Mucosa of stomach (tissue), 1 donor: ENCODE measurements around the gene RAD1.

Experiments
- H3K27me3 ChIP-seq: one replicate; pipeline ENCODE4 v1.7.0; 2013; ENCODE audit warnings: mild to moderate bottlenecking, low read length; ENCODE audit not compliant: control insufficient read depth, insufficient read depth
- H3K36me3 ChIP-seq: one replicate; pipeline ENCODE4 v1.7.0; 2013; ENCODE audit warnings: low read length; ENCODE audit not compliant: control insufficient read depth, insufficient read depth
- H3K4me1 ChIP-seq: one replicate; pipeline ENCODE4 v1.7.0; 2013; ENCODE audit warnings: mild to moderate bottlenecking, low read length; ENCODE audit not compliant: control insufficient read depth, insufficient read depth
- H3K4me3 ChIP-seq: one replicate; pipeline ENCODE4 v1.7.0; 2013; ENCODE audit warnings: low read length
- H3K9ac ChIP-seq: one replicate; pipeline ENCODE4 v1.7.0; 2013; ENCODE audit warnings: mild to moderate bottlenecking, low read length, moderate library complexity
- H3K9me3 ChIP-seq: one replicate; pipeline ENCODE4 v1.7.0; 2013; ENCODE audit warnings: mild to moderate bottlenecking, low read length, moderate library complexity; ENCODE audit not compliant: control insufficient read depth
- donor health status: Pancreatic carcinoma.

Gene RAD1

GRCh38 chr5:34913072-34913471 is 2.2 kb downstream of the RAD1 start:
- Histone ChIP-seq H3K9ac (no peak overlapping the region), H3K4me1 (no peaks in the 10 kb centered on the region), H3K9me3 (no peaks in the 10 kb centered on the region), H3K27me3 (no peaks in the 10 kb centered on the region), H3K36me3 (peaks cover 4% of the 10 kb centered on the region), H3K4me3 (no peak overlapping the region)

DNA sequence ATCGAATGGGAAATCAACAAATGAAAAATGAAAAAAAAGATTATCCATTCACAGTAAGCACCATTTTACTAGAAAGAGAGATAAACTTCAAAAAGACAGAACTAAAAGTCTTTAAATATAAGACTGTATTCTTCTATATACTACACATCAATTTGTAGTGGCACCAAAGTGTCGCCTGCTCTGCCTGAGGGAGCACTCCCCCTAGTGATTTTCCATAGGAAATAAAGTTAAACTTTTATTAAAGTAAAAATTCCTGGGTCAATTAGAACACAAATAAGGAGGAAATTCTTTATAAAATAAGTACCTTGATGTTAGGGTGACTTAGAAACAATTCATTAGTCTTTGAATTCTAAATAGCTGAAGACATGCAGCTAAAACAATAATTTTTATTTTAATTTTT is 9.7 kb downstream of the RAD1 start:
- H3K36me3 ChIP-seq: no peaks in the 10 kb centered on the region

GRCh38 chr5:34903260-34903659 is 12.0 kb downstream of the RAD1 start:
- Histone ChIP-seq H3K27me3 (no peaks in the 10 kb centered on the region), H3K4me1 (no peaks in the 10 kb centered on the region), H3K9ac (no peak overlapping the region), H3K36me3 (no peaks in the 10 kb centered on the region), H3K4me3 (no peak overlapping the region), H3K9me3 (no peaks in the 10 kb centered on the region)

More for the DNA sequence above, 9.7 kb downstream of the RAD1 start:
- Histone ChIP-seq H3K9ac (no peak overlapping the region), H3K9me3 (no peaks in the 10 kb centered on the region), H3K4me1 (no peaks in the 10 kb centered on the region), H3K4me3 (no peak overlapping the region), H3K27me3 (no peaks in the 10 kb centered on the region)

DNA sequence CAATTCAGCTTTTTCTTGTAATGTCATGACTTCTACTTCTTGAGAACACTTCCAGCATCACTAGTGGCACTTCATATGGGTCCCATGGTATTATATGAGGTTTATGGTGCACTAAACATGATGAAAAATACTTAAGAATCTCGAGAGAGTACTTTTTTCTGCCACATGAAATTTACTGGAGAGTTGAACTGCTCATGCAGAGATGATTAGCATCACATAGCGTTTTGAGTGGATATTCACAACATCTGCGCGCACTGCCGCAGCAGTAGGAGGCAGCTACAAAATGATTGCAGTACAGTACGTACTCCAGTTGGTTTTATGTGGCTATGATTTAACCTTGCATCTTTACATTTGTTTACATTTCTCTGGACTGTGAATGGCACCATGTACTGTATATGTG is 14.7 kb downstream of the RAD1 start:
- Histone ChIP-seq H3K4me3 (no peak overlapping the region), H3K9ac (no peak overlapping the region), H3K27me3 (no peaks in the 10 kb centered on the region), H3K36me3 (no peaks in the 10 kb centered on the region), H3K4me1 (no peaks in the 10 kb centered on the region), H3K9me3 (no peaks in the 10 kb centered on the region)

DNA sequence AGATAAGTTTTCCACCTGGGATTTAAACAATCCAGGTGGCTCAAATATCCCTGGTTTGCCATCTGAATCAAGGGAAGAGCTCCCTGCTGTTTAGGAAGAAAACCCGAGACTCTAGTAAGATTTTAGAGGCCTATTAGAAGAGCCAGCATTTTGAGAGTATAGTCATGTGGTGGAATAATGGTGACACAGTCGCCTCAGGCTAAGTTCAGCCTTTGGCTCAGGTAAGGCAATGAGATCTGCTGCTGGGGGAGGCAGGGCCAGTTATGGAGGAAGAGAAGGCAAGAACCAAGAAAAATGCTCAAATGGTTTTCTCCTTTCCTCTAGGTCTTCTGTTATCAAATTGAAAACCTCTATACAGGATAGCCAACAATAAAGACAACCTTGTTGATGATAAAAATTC is 16.2 kb downstream of the RAD1 start:
- no peak overlapping the region for H3K4me3 ChIP-seq
- H3K9me3 ChIP-seq: no peaks in the 10 kb centered on the region
- no peaks in the 10 kb centered on the region for H3K27me3 ChIP-seq
- H3K36me3 ChIP-seq: no peaks in the 10 kb centered on the region
- H3K9ac ChIP-seq: no peak overlapping the region
- H3K4me1 ChIP-seq: no peaks in the 10 kb centered on the region

DNA sequence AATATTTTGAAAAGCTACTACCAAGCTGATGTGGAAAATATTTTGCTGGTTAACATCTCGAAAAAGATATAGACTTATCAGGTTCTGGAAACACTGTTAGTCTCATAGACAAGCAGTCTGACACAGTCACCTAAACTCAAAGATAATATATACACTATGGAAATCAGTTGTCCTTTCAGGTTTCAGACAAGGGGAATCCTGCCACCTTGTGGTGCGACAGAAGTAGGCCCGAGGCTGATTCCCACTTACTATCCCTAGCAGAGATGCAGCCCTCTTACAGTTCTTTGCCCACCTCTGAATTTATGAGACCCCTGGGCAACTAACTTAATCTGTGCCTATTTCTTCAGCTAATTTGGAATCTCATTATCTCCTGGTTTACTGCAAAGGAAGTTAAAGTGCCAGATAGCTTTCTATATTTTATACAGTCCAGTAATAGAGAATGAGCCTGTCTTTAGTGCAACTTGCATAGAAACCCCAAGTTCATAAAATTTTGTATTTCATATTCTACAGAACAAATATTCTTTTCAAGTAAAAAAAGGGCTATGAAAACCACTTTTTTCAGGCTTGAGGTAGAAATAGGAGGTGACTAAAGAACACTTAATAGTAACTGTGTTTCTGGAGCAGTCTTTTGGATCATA is 16.9 kb downstream of the RAD1 start:
- Histone ChIP-seq H3K36me3 (no peaks in the 10 kb centered on the region), H3K4me3 (no peak overlapping the region), H3K9me3 (no peaks in the 10 kb centered on the region), H3K4me1 (no peaks in the 10 kb centered on the region), H3K9ac (no peak overlapping the region), H3K27me3 (no peaks in the 10 kb centered on the region)

GRCh38 chr5:34897646-34898045 is 17.7 kb downstream of the RAD1 start:
- Histone ChIP-seq H3K9ac (no peak overlapping the region), H3K9me3 (no peaks in the 10 kb centered on the region), H3K4me1 (no peaks in the 10 kb centered on the region), H3K27me3 (no peaks in the 10 kb centered on the region), H3K4me3 (no peak overlapping the region), H3K36me3 (no peaks in the 10 kb centered on the region)

- no peak overlapping the region for H3K9ac ChIP-seq
- H3K36me3 ChIP-seq: no peaks in the 10 kb centered on the region
- no peak overlapping the region for H3K4me3 ChIP-seq
- H3K27me3 ChIP-seq: no peaks in the 10 kb centered on the region
- no peaks in the 10 kb centered on the region for H3K9me3 ChIP-seq
- H3K4me1 ChIP-seq: no peaks in the 10 kb centered on the region
These were observed 19.5 kb downstream of the RAD1 start for GRCh38 chr5:34895641-34896419.

DNA sequence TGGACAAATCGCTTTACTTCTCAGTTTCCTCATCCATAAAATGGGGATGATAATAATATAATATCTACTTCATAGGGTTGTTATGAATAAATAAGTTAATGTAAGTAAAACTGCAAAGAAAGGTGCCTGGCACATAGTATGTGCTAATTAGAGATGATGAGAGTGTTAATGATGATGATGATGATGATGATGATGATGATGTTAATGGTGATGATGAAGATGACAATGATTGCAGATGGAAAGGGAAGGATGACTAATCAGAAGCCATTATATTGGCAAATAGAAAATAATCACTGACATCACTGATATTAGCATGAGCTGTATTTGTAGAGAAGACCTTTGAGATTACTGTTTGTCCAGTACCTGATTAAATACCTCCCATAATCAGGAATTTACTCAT is 20.6 kb downstream of the RAD1 start:
- H3K4me1 ChIP-seq: no peaks in the 10 kb centered on the region
- no peaks in the 10 kb centered on the region for H3K9me3 ChIP-seq
- H3K4me3 ChIP-seq: no peak overlapping the region
- H3K36me3 ChIP-seq: no peaks in the 10 kb centered on the region
- H3K9ac ChIP-seq: no peak overlapping the region
- H3K27me3 ChIP-seq: no peaks in the 10 kb centered on the region

GRCh38 chr5:34892414-34892813 is 22.9 kb downstream of the RAD1 start:
- Histone ChIP-seq H3K27me3 (no peaks in the 10 kb centered on the region), H3K9ac (no peak overlapping the region), H3K36me3 (no peaks in the 10 kb centered on the region), H3K4me3 (no peak overlapping the region), H3K4me1 (no peaks in the 10 kb centered on the region), H3K9me3 (no peaks in the 10 kb centered on the region)

GRCh38 chr5:34891981-34892380 is 23.3 kb downstream of the RAD1 start:
- Histone ChIP-seq H3K4me3 (no peak overlapping the region), H3K4me1 (no peaks in the 10 kb centered on the region), H3K36me3 (no peaks in the 10 kb centered on the region), H3K9ac (no peak overlapping the region), H3K27me3 (no peaks in the 10 kb centered on the region), H3K9me3 (no peaks in the 10 kb centered on the region)

- Histone ChIP-seq H3K27me3 (no peaks in the 10 kb centered on the region), H3K9ac (no peak overlapping the region), H3K9me3 (no peaks in the 10 kb centered on the region), H3K36me3 (no peaks in the 10 kb centered on the region), H3K4me1 (no peaks in the 10 kb centered on the region), H3K4me3 (no peak overlapping the region)
These were observed 25.9 kb downstream of the RAD1 start for GRCh38 chr5:34889394-34889793.
